ENCODE results near the gene MCM5.

The MCM5 gene

GRCh38 chr22:35404176-35404575, 4.2 kb downstream of the MCM5 start:
- no peak for ATAC-seq

- ATAC-seq: no peak
These were observed 6.5 kb downstream of the MCM5 start for GRCh38 chr22:35406443-35406842.

- no peak for ATAC-seq
These were observed 7.4 kb downstream of the MCM5 start for GRCh38 chr22:35407362-35407761.

- peak; percentile 71 to 73 for ATAC-seq
These were observed 10.1 kb downstream of the MCM5 start for GRCh38 chr22:35409783-35410662.

DNA sequence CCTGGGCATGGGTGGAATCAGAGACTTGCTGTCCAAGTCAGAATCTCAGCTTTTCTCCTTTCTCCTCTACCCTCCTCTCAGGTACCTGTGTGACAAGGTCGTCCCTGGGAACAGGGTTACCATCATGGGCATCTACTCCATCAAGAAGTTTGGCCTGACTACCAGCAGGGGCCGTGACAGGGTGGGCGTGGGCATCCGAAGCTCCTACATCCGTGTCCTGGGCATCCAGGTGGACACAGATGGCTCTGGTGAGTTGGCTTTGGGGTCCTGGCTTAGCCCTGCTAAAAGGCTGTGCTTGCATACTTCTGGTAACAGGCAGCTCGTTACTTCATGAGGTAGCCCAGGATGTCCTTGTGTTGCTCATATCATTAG, 10.7 kb downstream of the MCM5 start:
- no peak for ATAC-seq

DNA sequence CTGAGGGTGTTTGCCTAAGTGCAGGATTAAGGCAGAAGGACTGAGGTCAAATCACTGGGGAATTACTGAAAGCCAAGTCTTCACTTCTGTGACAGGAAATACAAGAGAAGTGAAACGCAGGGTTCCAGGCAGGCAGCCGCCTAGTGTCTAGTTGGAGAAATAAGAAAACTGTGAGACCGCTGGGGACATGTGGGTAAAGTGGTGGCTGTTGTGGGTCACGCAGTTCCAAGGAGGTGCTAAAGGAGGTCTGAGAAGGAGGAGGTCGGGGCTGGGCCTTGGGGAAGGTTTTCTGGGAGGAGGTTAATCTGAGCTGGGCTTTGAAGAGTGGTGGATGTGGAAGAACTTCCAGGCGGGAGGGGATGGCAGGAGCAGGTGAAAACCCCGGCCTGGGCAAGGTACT, 11.2 kb downstream of the MCM5 start:
- peak; percentile 10 to 15 for ATAC-seq

- no peak for ATAC-seq
These were observed 13.7 kb downstream of the MCM5 start for GRCh38 chr22:35413624-35414023.

- no peak for ATAC-seq
These were observed 17.7 kb downstream of the MCM5 start for GRCh38 chr22:35417606-35418005.

GRCh38 chr22:35418088-35418487, 18.1 kb downstream of the MCM5 start:
- no peak for ATAC-seq

- ATAC-seq: no peak
These were observed 18.8 kb downstream of the MCM5 start for GRCh38 chr22:35418731-35419130.

DNA sequence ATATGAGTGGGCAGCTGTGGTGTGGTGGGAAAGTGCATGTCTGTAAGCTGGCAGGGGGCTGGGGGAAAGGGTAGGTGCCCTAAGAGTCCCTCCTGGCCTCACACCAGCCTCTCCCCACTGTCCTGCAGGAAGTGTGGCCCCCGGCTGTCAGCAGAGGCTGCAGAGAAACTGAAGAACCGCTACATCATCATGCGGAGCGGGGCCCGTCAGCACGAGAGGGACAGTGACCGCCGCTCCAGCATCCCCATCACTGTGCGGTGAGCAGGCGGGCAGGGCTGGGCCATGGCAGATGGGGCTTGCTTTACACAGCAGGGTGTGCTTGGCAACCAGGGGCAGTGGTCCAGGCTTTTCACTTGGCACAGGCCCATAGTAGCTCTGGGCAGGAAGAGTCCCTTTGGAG, 19.8 kb downstream of the MCM5 start:
- ATAC-seq: no peak

GRCh38 chr22:35421121-35421520, 21.2 kb downstream of the MCM5 start:
- ATAC-seq: no peak

DNA sequence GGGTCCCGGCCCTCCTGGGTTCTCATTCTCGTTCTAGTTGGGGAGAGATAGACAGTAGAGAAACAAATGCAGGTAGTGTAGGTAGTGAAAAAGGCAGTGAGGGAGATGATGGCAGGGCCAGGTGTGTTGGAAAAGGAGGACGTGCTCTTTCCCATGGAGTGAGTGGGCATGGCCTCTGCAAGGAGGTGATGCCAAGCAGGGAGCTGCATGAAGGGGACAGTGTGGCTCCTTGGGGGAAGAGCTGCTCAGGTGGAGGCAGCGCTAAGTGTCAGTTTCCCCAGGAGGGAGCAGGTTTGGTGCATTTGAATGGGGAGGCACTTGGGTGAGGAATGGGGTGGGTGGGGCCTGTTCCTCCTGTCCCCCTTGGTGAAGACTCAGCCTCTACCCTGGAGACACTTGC, 22.2 kb downstream of the MCM5 start:
- ATAC-seq: no peak

GRCh38 chr22:35422936-35423335, 23.0 kb downstream of the MCM5 start:
- no peak for ATAC-seq

- no peak for ATAC-seq
These were observed 24.1 kb downstream of the MCM5 start for GRCh38 chr22:35424081-35424480.

- no peak for ATAC-seq
These were observed 24.8 kb downstream of the MCM5 start for GRCh38 chr22:35424761-35425160.

GRCh38 chr22:35425546-35425945, 25.6 kb downstream of the MCM5 start:
- ATAC-seq: no peak

- peak in 1 of 2 donors; percentile 14 for ATAC-seq
These were observed 26.2 kb downstream of the MCM5 start for GRCh38 chr22:35425971-35426800.

GRCh38 chr22:35426801-35427140, 26.8 kb downstream of the MCM5 start:
- no peak for ATAC-seq

DNA sequence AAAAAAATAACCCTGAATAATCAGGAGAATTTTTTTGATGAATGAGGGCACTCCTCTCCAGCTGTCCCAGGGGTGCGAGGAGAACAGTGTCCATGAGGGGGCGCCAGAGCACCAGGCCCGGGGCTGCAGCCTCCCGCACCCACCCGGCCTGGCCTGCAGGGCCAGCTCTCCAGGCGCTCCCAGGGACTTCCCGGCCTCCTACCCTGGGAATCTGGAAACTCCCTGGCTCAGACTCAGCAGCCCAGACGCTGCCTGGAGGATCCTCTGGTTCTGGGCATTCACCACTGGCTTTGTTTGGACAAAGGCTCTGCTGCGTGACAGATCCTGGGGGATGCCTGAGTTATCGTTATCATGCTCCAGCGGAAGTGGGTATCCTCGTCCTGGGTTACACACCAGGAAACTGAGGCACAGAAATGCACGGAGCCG, 31.0 kb downstream of the MCM5 start:
- peak; percentile 64 to 65 for ATAC-seq

GRCh38 chr22:35431483-35432227, 31.7 kb downstream of the MCM5 start:
- no peak for ATAC-seq

DNA sequence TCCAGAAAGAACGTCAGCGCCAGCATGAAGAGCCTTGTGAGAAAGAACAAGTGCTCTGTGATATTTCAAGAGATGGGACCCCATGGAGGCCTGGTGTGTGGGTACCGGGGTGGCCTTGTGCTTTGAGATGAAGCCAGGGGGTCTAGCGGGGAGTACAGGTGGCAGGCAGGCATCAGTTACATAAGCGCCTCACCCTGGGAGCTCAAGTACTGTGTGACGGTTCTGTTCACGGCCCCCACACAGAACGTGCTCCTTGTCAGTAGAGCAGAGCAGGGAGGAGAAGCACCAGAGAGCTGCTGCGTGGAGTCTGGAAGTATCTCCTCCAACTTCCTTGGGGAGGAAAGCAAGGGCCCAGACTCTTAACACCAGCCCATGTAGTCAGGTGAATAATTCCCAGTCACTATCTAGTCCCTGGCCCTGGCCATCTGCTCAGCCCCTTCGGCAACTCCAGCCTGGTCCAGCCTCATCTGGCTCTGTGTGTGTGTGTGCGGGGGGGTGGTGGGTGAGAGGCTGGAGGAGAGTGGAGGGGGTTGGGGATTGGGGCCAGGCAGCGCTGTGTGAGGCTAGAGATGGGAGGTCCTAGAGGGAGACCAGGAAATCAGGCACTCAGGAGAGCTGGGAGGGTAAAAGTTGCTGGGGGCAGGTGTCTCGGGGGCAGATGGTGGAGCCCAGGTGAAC, 32.4 kb downstream of the MCM5 start:
- no peak for ATAC-seq

Data from activated CD4-positive, CD25-positive, alpha-beta regulatory T cell treated with anti-CD3 and anti-CD28 coated beads, Interleukin-2, amount 50 U/mL, for 24 hours (primary cell).